Astrocyte (in vitro differentiated cells and primary cell): ENCODE results near the gene LIMS1.

Source experiments
- EZH2 ChIP-seq: IDR thresholded peaks from 2 replicates; pipeline ENCODE4 v1.6.1; 2012; ENCODE audit warnings: mild to moderate bottlenecking, low read length, inconsistent platforms; ENCODE audit not compliant: insufficient read depth
- TF ChIP-seq, protein P1 (sequence below): IDR thresholded peaks from 2 replicates; pipeline ENCODE4 v1.5.1; 2011; ENCODE audit warnings: low read depth, mild to moderate bottlenecking, inconsistent platforms, low read length, moderate library complexity; ENCODE audit not compliant: insufficient read depth

DNA sequence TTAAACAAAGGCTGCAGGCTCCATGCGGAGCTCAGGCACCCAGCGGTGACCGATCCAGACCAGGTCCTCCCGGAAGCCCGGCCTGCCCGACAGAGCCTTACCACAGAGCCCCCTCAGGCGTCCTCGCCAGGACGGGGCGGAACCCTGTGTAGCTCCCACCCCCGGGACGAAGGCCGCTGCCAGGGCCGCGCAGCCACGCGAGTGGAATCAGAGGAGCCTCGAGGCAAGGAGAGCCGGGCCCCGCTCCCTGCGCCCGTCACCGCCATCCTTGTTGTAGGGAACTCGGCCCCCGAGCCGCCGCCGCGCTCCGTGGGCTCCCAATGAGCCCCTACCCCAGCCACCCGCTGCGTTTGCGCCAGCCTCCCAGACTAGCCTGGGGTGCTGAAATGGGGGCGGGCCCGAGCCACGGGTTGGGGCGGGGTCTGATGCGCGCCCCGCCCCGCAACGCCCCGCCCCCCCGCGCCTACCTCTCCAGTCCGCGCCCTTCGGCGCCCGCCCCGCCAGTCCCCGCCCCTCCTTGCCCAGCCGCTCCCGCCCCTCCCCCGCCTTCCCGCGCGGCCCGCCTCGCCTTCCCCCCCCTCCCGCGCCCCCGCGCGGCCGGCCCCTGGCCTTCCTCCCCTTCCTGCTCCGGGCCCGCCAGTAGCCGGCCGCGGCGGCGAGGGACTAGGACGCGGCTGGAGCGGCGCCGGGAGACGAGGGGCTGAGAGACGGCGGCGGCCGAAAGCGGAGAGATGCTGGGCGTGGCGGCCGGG lies at the start of gene LIMS1:
- no peak for TF ChIP-seq EZH2
- TF ChIP-seq, protein P1, sequence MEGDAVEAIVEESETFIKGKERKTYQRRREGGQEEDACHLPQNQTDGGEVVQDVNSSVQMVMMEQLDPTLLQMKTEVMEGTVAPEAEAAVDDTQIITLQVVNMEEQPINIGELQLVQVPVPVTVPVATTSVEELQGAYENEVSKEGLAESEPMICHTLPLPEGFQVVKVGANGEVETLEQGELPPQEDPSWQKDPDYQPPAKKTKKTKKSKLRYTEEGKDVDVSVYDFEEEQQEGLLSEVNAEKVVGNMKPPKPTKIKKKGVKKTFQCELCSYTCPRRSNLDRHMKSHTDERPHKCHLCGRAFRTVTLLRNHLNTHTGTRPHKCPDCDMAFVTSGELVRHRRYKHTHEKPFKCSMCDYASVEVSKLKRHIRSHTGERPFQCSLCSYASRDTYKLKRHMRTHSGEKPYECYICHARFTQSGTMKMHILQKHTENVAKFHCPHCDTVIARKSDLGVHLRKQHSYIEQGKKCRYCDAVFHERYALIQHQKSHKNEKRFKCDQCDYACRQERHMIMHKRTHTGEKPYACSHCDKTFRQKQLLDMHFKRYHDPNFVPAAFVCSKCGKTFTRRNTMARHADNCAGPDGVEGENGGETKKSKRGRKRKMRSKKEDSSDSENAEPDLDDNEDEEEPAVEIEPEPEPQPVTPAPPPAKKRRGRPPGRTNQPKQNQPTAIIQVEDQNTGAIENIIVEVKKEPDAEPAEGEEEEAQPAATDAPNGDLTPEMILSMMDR, result no peak
